Gastroesophageal sphincter (tissue), 4 donors: ENCODE measurements around the gene LMNTD2. TPM values are rescaled to one million over a fixed set of nuclear protein-coding genes. Genes with fewer than 3 reads are reported as not detected.

Experiments
- ATAC-seq: fragments of 150-250 bp; one replicate; pipeline ENCODE4 v1.9.1; 2016; ENCODE audit warnings: mild to moderate bottlenecking, moderate library complexity
- H3K27ac ChIP-seq, 4 donors: fragments of 200-600 bp; sonication (generic) in 3 of 4; 1 replicate in 3 of 4; 2 replicates in 1 of 4; pipeline ENCODE4 v1.5.1; 2016 to 2019
- H3K27me3 ChIP-seq: fragments of 200-600 bp; sonication (generic); one replicate; pipeline ENCODE4 v1.5.1; 2019
- H3K36me3 ChIP-seq, 2 donors: fragments of 200-600 bp; sonication (generic); one replicate each; pipeline ENCODE4 v1.5.1; 2019; ENCODE audit warnings: control low read depth in 1 of 2
- H3K4me1 ChIP-seq, 3 donors: fragments of 200-600 bp; sonication (generic); 1 replicate in 2 of 3; 2 replicates in 1 of 3; pipeline ENCODE4 v1.5.1; 2016 to 2019; ENCODE audit warnings: control low read depth in 2 of 3
- H3K4me3 ChIP-seq, 2 donors: fragments of 200-600 bp; sonication (generic); one replicate each; pipeline ENCODE4 v1.5.1; 2019; ENCODE audit warnings: mild to moderate bottlenecking in 1 of 2, moderate library complexity in 1 of 2
- H3K9me3 ChIP-seq, 3 donors: fragments of 200-600 bp; sonication (generic); one replicate each; pipeline ENCODE4 v1.5.1; 2017 to 2019; ENCODE audit warnings: control low read depth in 2 of 3
- EP300 ChIP-seq: sonication (generic); formaldehyde crosslinking; IDR thresholded peaks from one replicate; pipeline ENCODE4 v1.6.1; 2017; ENCODE audit warnings: antibody characterized with exemption, mild to moderate bottlenecking
- POLR2A ChIP-seq, 2 donors: fragments of 450-650 bp; IDR thresholded peaks; one replicate each; pipeline ENCODE4 v1.6.1; 2017; ENCODE audit warnings: antibody characterized with exemption in 2 of 2, mild to moderate bottlenecking in 2 of 2, moderate library complexity in 1 of 2
- POLR2AphosphoS5 ChIP-seq: sonication (generic); formaldehyde crosslinking; IDR thresholded peaks from one replicate; pipeline ENCODE4 v1.6.1; 2017; ENCODE audit warnings: antibody characterized with exemption
- WGBS, 2 donors: methylation state at CpG; one replicate each; pipeline ENCODE4 v1.1.5; 2018; ENCODE audit warnings: low coverage in 1 of 2; 5-methylcytosine and 5-hydroxymethylcytosine counted together
- total RNA-seq, 4 donors: library from RNA; depleted of rRNA; stranded (reverse); fragments of >200 nt; gene quantifications; one replicate each; pipeline ENCODE4 v1.1.0, GENCODE V29; 2016
- TF ChIP-seq, protein P1 (sequence below), 4 experiments: fragments of 200-600 bp in 2 of 4; fragments of 450-650 bp in 2 of 4; sonication (generic) in 1 of 4; IDR thresholded peaks; one replicate each; pipeline ENCODE4 v1.5.1; 2017 to 2019; ENCODE audit warnings: antibody characterized with exemption in 4 of 4, mild to moderate bottlenecking in 2 of 4, moderate library complexity in 2 of 4

Gene LMNTD2
- total RNA-seq, 4 donors from 2014 or later = 0.81 to 2.1 (median 1.1) TPM

DNA sequence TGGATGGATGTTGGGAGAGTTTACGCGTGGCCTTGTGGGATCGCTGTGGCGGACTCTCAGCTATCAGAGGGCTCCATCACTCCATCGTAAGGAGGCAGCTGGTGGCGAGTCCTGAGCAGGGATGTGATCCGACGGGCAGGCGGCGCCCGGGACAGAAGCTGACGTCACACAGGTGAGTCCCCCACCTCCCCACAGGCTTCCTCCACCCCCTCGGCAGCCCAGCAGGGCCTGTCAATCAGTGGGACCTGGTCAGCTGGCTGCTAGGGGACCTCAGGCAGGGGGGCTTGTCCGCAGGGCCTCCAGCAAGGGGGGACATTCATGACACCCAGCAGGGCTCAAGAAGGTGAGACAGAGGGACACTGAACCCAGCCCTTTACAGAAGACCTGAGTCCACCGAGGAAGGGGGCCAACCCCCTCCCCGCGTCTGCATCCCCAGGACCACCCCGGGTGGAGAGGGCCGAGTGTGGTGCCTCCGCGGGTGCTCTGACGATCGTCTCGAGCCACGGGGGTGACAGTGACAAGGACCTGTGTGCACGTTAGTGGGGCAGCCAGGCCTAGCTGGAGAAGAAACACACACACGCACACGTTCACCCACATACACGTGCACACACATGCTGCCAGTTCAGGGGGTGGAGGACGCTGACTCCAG is 32.2 kb downstream of the LMNTD2 start:
- H3K27me3 ChIP-seq = no peaks in the 10 kb centered on the region
- peaks cover 0 to 32% of the 10 kb centered on the region in 2 donors for H3K36me3 ChIP-seq
- no peak for ATAC-seq
- no peaks in the 10 kb centered on the region for H3K9me3 ChIP-seq
- H3K4me3 ChIP-seq = no peak overlapping the region
- H3K4me1 ChIP-seq = peaks cover 0 to 11% (median 0%) of the 10 kb centered on the region in 3 donors
- TF ChIP-seq, protein P1, sequence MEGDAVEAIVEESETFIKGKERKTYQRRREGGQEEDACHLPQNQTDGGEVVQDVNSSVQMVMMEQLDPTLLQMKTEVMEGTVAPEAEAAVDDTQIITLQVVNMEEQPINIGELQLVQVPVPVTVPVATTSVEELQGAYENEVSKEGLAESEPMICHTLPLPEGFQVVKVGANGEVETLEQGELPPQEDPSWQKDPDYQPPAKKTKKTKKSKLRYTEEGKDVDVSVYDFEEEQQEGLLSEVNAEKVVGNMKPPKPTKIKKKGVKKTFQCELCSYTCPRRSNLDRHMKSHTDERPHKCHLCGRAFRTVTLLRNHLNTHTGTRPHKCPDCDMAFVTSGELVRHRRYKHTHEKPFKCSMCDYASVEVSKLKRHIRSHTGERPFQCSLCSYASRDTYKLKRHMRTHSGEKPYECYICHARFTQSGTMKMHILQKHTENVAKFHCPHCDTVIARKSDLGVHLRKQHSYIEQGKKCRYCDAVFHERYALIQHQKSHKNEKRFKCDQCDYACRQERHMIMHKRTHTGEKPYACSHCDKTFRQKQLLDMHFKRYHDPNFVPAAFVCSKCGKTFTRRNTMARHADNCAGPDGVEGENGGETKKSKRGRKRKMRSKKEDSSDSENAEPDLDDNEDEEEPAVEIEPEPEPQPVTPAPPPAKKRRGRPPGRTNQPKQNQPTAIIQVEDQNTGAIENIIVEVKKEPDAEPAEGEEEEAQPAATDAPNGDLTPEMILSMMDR (IDR thresholded peaks at IDR 0.05) = no peak
- TF ChIP-seq POLR2A (IDR thresholded peaks at IDR 0.05) (no peak), POLR2AphosphoS5 (no peak), EP300 (no peak)
- H3K27ac ChIP-seq = no peak overlapping the region
- WGBS, 2 donors = no CpG with 5 or more reads among the region's 30 CpGs

DNA sequence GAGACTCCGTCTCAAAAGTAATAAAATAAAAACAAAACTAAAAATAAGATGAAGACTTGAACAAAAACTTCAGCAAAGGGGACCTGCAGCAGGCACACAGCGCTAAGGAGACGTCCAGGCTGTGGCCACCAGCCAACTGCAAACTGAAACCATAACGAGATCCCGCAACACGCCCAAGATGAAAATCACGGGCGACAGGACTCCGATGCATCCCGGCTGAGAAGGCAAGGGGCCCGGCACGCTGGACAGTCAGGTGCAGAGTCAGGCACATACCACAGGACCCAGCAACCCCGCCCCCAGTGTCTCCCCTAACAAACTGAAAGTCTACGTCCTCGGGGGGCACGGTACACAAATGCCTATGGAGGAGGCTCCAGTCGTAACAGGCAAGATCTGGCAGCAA is 34.3 kb downstream of the LMNTD2 start:
- H3K27ac ChIP-seq = no peak overlapping the region
- H3K27me3 ChIP-seq = no peaks in the 10 kb centered on the region
- H3K4me1 ChIP-seq = no peaks in the 10 kb centered on the region
- no peak for TF ChIP-seq POLR2AphosphoS5
- no peak for TF ChIP-seq EP300
- TF ChIP-seq POLR2A (IDR thresholded peaks at IDR 0.05) = no peak
- TF ChIP-seq, protein P1 (IDR thresholded peaks at IDR 0.05) = no peak
- H3K36me3 ChIP-seq = peaks cover 0 to 11% of the 10 kb centered on the region in 2 donors
- no peaks in the 10 kb centered on the region for H3K9me3 ChIP-seq
- WGBS, 2 donors = 67 to 80% methylated on average over 3 to 12 of the region's 17 CpGs
- ATAC-seq = no peak
- H3K4me3 ChIP-seq = no peak overlapping the region

DNA sequence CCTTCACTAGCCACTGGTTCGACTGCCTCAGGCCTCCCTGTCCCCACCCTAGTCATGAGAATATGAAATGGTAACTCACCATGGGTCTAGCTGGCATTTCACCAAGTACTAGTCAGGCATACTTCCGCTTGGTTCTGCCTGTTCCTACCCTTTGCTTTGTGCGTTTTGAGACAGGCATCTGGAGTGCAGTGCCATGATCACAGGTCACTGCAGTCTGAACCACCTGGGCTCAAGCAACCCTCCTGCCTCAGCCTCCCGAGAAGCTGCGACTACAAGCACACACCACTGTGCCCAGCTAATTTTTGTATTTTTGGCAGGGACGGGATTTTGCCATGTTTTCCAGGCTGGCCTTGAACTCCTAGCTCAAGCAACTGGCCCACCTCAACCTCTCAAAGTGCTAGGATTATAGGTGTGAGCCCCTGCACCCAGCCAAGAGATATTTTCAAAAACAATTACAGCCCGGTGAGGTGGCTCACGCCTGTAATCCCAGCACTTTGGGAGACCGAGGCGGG is 39.3 kb downstream of the LMNTD2 start:
- TF ChIP-seq, protein P1 (IDR thresholded peaks at IDR 0.05) = no peak
- TF ChIP-seq POLR2A (IDR thresholded peaks at IDR 0.05) (no peak), EP300 (no peak), POLR2AphosphoS5 (no peak)
- Histone ChIP-seq H3K36me3 (no peaks in the 10 kb centered on the region), H3K27ac (no peak overlapping the region), H3K4me3 (no peak overlapping the region), H3K27me3 (no peaks in the 10 kb centered on the region), H3K4me1 (peaks cover 0 to 12% (median 0%) of the 10 kb centered on the region in 3 donors), H3K9me3 (peaks cover 0 to 9% (median 0%) of the 10 kb centered on the region in 3 donors)
- WGBS, 2 donors = 87% methylated on average over 3 of the region's 10 CpGs; no CpG with 5 or more reads in 1 of the 2 donors
- no peak for ATAC-seq

DNA sequence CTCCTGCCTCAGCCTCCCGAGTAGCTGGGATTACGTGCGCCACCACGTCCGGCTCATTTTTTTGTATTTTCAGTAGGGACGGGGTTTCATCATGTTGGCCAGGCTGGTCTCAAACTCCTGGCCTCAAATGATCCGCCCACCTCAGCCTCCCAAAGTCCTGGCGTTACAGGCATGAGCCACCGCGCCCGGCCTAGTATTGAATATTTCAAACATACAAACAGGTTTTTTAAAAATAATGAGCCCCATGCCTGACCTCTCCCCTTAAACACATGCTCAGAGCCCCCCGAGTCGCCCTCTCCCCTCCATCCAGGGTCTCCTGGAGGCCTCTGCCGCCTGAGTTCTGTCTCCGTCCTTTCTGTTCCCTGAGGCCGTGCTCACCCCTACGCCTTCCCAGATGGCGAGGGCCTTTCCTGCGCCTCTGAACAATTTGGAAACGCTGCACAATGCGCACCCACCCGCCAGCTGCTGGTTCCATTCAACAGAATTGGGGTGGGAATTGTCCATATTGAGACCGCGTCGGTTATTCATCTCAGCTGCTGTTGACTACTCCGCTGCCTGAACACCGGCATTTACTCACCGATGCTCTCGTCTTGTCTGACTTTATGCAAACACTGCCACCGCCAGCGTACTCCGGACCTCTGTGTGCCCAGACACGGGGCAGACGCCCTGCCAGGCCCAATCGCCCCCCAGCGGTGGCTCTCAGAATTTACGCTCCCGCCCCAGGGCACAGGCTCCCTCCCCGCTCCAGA is 39.9 kb downstream of the LMNTD2 start:
- no peaks in the 10 kb centered on the region for H3K27me3 ChIP-seq
- no peak for ATAC-seq
- TF ChIP-seq POLR2AphosphoS5 (no peak), EP300 (no peak), POLR2A (IDR thresholded peaks at IDR 0.05) (no peak)
- TF ChIP-seq, protein P1 (IDR thresholded peaks at IDR 0.05) = no peak
- peaks cover 0 to 9% (median 0%) of the 10 kb centered on the region in 3 donors for H3K9me3 ChIP-seq
- H3K27ac ChIP-seq = no peak overlapping the region
- 88 to 93% methylated on average over 5 to 21 of the region's 39 CpGs for WGBS, 2 donors
- H3K36me3 ChIP-seq = no peaks in the 10 kb centered on the region
- peaks cover 0 to 12% (median 0%) of the 10 kb centered on the region in 3 donors for H3K4me1 ChIP-seq
- H3K4me3 ChIP-seq = no peak overlapping the region
